Heart left ventricle (tissue), 16 donors: ENCODE measurements around the gene MED25. TPM values are rescaled to one million over a fixed set of nuclear protein-coding genes. Genes with fewer than 3 reads are reported as not detected.

ENCODE experiments used
- ATAC-seq, 4 donors: fragments of 200-7000 bp; cut with Tn5 transposase; one replicate each; pipeline ENCODE4 v1.9.1; 2020 to 2022; ENCODE audit warnings: moderate library complexity in 4 of 4, mild to moderate bottlenecking in 3 of 4, moderate number of reproducible peaks in 1 of 4
- DNase-seq, 5 donors: peaks; one replicate each; pipeline ENCODE4 v3.0.0-alpha.2; 2020
- H3K27ac ChIP-seq, 12 donors: fragments of 200-600 bp; sonication (generic) in 4 of 12; one replicate each; pipeline versions ENCODE4 v1.5.0 to v1.8.0; 2016 to 2022; ENCODE audit warnings: mild to moderate bottlenecking in 2 of 12
- H3K27me3 ChIP-seq, 9 donors: fragments of 200-600 bp; sonication (generic) in 2 of 9; one replicate each; pipeline versions ENCODE4 v1.5.1 to v1.8.0; 2016 to 2022; ENCODE audit warnings: mild to moderate bottlenecking in 3 of 9
- H3K36me3 ChIP-seq, 9 donors: fragments of 200-600 bp; sonication (generic) in 2 of 9; one replicate each; pipeline versions ENCODE4 v1.5.0 to v1.8.0; 2018 to 2022; ENCODE audit warnings: mild to moderate bottlenecking in 2 of 9
- H3K4me1 ChIP-seq, 12 donors: fragments of 200-600 bp; sonication (generic) in 4 of 12; one replicate each; pipeline versions ENCODE4 v1.5.0 to v1.8.0; 2016 to 2022; ENCODE audit warnings: mild to moderate bottlenecking in 3 of 12
- H3K4me3 ChIP-seq, 12 donors: fragments of 200-600 bp; sonication (generic) in 4 of 12; one replicate each; pipeline versions ENCODE4 v1.5.0 to v1.8.0; 2017 to 2022; ENCODE audit warnings: mild to moderate bottlenecking in 9 of 12, moderate library complexity in 4 of 12
- H3K9me3 ChIP-seq, 12 donors: fragments of 200-600 bp; sonication (generic) in 4 of 12; one replicate each; pipeline versions ENCODE4 v1.5.0 to v1.8.0; 2016 to 2022; ENCODE audit warnings: mild to moderate bottlenecking in 1 of 12
- CTCF ChIP-seq, 12 donors: fragments of 200-600 bp; sonication (generic) in 4 of 12; IDR thresholded peaks; one replicate each; pipeline versions ENCODE4 v1.5.0 to v1.8.0; 2018 to 2022; ENCODE audit warnings: antibody characterized with exemption in 12 of 12, mild to moderate bottlenecking in 5 of 12
- POLR2A ChIP-seq, 2 donors: fragments of 450-650 bp; IDR thresholded peaks; one replicate each; pipeline ENCODE4 v1.6.1; 2017; ENCODE audit warnings: antibody characterized with exemption in 2 of 2, mild to moderate bottlenecking in 2 of 2, moderate library complexity in 2 of 2
- WGBS, 4 donors: extraction: QIAGEN DNeasy Blood & Tissue Kit in 2 of 4; methylation state at CpG; one replicate each; pipeline versions ENCODE4 v1.1.5 to v1.1.7; 2013 to 2018; 5-methylcytosine and 5-hydroxymethylcytosine counted together
- intact Hi-C, 10 donors: fragments of 100-400 bp; cut with DNase I; formaldehyde crosslinking; loops; one replicate each; pipeline versions ENCODE4 v1.11.1 to v1.14.2; 2022
- polyA plus RNA-seq, 2 donors: library from polyadenylated mRNA; stranded (reverse); fragments of 200-250 nt; gene quantifications; one replicate each; pipeline ENCODE4 v1.2.3, GENCODE V29; 2013
- total RNA-seq, 9 donors: library from RNA; depleted of rRNA in 2 of 9; stranded (reverse); fragments of >200 nt in 2 of 9; fragmentation: NEBNext Ultra II Directional in 3 of 9; extraction: Animal tissue kit (Norgen Biotek cat#: 25700) in 3 of 9; gene quantifications; one replicate each; pipeline versions ENCODE4 v1.1.0 to v1.2.4, GENCODE V29; 2016 to 2023
- donor health status: ischemic (EF 13 %, LVEDD 7.1; RV severe dilation, severe dysfunction).
- donor health status: healthy with polysubstance abuse.
- donor health status: DM: no; HTN: yes; CAD: no.
- donor health status: DM: no; HTN: no; CAD: no.
- donor health status: ischemic (EF 25% LVEDD 6.9; RV normal size, moderate dysfunction).
- donor health status: ischemic (EF 25% LVEDD 5.7; RV mildly dilated, moderate dysfunction).
- donor health status: healthy.
- donor health status: DM: yes; HTN: yes; CAD: no.
- donor health status: ischemic (EF 35%, LVEDD 5.7; RV mildly dilated, moderate dysfunction).
- donor health status: nonischemic (EF 11% LVEDD 7.7; RV severe dilation, severe dysfunction).
- donor health status: DM: yes; HTN: yes; CAD: no.
- donor health status: PGD.
- donor health status: ischemic (EF 29% LVEDD 5.4; RV normal size, mild dysfunction).
- donor health status: nonischemic (EF 23%, LVEDD 6.1; RV moderate dilation, normal function).

MED25 gene
- total and polyA plus RNA-seq, 11 donors: 44.1 to 119 (median 54.7) TPM

GRCh38 chr19:49838885-49839588 lies 20.9 kb downstream of the MED25 start:
- H3K4me3 ChIP-seq: no peak overlapping the region
- WGBS, 4 donors: 60 to 87% (median 71%) methylated on average over 18 of the region's 18 CpGs
- H3K36me3 ChIP-seq: peaks cover 4 to 70% (median 60%) of the 10 kb centered on the region in 9 donors
- ATAC-seq (peak in 3 of 4 donors; percentile 22 to 50 (median 29)), DNase-seq (no peak)
- H3K9me3 ChIP-seq: no peaks in the 10 kb centered on the region
- TF ChIP-seq CTCF (IDR thresholded peaks at IDR 0.05) (no peak), POLR2A (IDR thresholded peaks at IDR 0.05) (no peak)
- H3K4me1 ChIP-seq: no peaks in the 10 kb centered on the region
- intact Hi-C loops: no loop called here
- H3K27ac ChIP-seq: peak overlapping the region in 4 of 12 donors; percentile 2 to 47 (median 29)
- H3K27me3 ChIP-seq: no peaks in the 10 kb centered on the region

- Histone ChIP-seq H3K36me3 (peaks cover 4 to 63% (median 54%) of the 10 kb centered on the region in 9 donors), H3K4me3 (no peak overlapping the region), H3K9me3 (no peaks in the 10 kb centered on the region), H3K4me1 (no peaks in the 10 kb centered on the region), H3K27me3 (no peaks in the 10 kb centered on the region), H3K27ac (peak overlapping the region in 3 of 12 donors; percentile 2 to 47 (median 46))
- WGBS, 4 donors: 86 to 90% (median 88%) methylated on average over 11 of the region's 11 CpGs
- intact Hi-C loops: no loop called here
- DNase-seq (no peak), ATAC-seq (no peak)
- TF ChIP-seq POLR2A (IDR thresholded peaks at IDR 0.05) (no peak), CTCF (IDR thresholded peaks at IDR 0.05) (no peak)
Measured at GRCh38 chr19:49839713-49840112, 21.6 kb downstream of the MED25 start.

- intact Hi-C loops: no loop called here
- Histone ChIP-seq H3K4me1 (no peaks in the 10 kb centered on the region), H3K27me3 (no peaks in the 10 kb centered on the region), H3K36me3 (peaks cover 3 to 59% (median 47%) of the 10 kb centered on the region in 9 donors), H3K27ac (no peak overlapping the region), H3K4me3 (no peak overlapping the region), H3K9me3 (no peaks in the 10 kb centered on the region)
- TF ChIP-seq POLR2A (IDR thresholded peaks at IDR 0.05) (no peak), CTCF (IDR thresholded peaks at IDR 0.05) (no peak)
- DNase-seq (no peak), ATAC-seq (no peak)
- 78 to 90% (median 83%) methylated on average over 11 of the region's 11 CpGs for WGBS, 4 donors
Measured at GRCh38 chr19:49840321-49840720, 22.2 kb downstream of the MED25 start.

- no peak for TF ChIP-seq POLR2A (IDR thresholded peaks at IDR 0.05)
- TF ChIP-seq CTCF (IDR thresholded peaks at IDR 0.05): no peak
- 80 to 83% (median 81%) methylated on average over 17 of the region's 17 CpGs for WGBS, 4 donors
- Histone ChIP-seq H3K36me3 (peaks cover 0 to 54% (median 43%) of the 10 kb centered on the region in 9 donors), H3K4me3 (no peak overlapping the region), H3K4me1 (no peaks in the 10 kb centered on the region), H3K9me3 (no peaks in the 10 kb centered on the region), H3K27ac (no peak overlapping the region), H3K27me3 (no peaks in the 10 kb centered on the region)
- no peak for DNase-seq
- ATAC-seq: no peak
- intact Hi-C loops: no loop called here
Measured at GRCh38 chr19:49840736-49841249, 22.7 kb downstream of the MED25 start.
